ENCODE measurements around the gene KIF17. TPM values are rescaled to one million over a fixed set of nuclear protein-coding genes. Genes with fewer than 3 reads are reported as not detected.

Gene KIF17
- total RNA-seq, 2 donors from 2014 or later: 3.2 to 4.0 TPM

- DNase-seq: no peak
- ATAC-seq: no peak
- intact Hi-C loops (cut with DNase I): no loop called here
Observed at GRCh38 chr1:20672265-20672632, 45.6 kb downstream of the KIF17 start.

- intact Hi-C loops (cut with DNase I): no loop called here
- ATAC-seq: no peak
- DNase-seq: no peak
Observed at GRCh38 chr1:20670936-20671335, 46.9 kb downstream of the KIF17 start.

GRCh38 chr1:20668581-20668980 lies 49.2 kb downstream of the KIF17 start:
- DNase-seq (no peak), ATAC-seq (no peak)
- intact Hi-C loops (cut with DNase I): no loop called here

GRCh38 chr1:20666804-20667203 lies 51.0 kb downstream of the KIF17 start:
- no peak for ATAC-seq
- DNase-seq: no peak
- intact Hi-C loops (cut with DNase I): no loop called here

- no peak for ATAC-seq
Observed at GRCh38 chr1:20666146-20666545, 51.7 kb downstream of the KIF17 start.

GRCh38 chr1:20665726-20666125 lies 52.1 kb downstream of the KIF17 start:
- intact Hi-C loops (cut with DNase I): no loop called here
- no peak for DNase-seq
- no peak for ATAC-seq

More at GRCh38 chr1:20666146-20666545, 51.7 kb downstream of the KIF17 start:
- DNase-seq: peak; percentile 40
- intact Hi-C loops (cut with DNase I): no loop called here

- ATAC-seq (no peak), DNase-seq (no peak)
- intact Hi-C loops (cut with DNase I): no loop called here
Observed at GRCh38 chr1:20663969-20664715, 53.7 kb downstream of the KIF17 start.

GRCh38 chr1:20663365-20663764 lies 54.4 kb downstream of the KIF17 start:
- intact Hi-C loops (cut with DNase I): no loop called here
- DNase-seq (no peak), ATAC-seq (no peak)

GRCh38 chr1:20662110-20662475 lies 55.7 kb downstream of the KIF17 start:
- intact Hi-C loops (cut with DNase I): no loop called here

GRCh38 chr1:20661207-20662109 lies 56.3 kb downstream of the KIF17 start, which contains the start of gene DDOST:
DDOST (minus strand) TSS chr1:20661369; CDS start chr1:20661350, 19 bp downstream.
- intact Hi-C loops (cut with DNase I): no loop called here
- DNase-seq (peak; percentile 98), ATAC-seq (peak; percentile 97 to 98)

More at GRCh38 chr1:20662110-20662475, 55.7 kb downstream of the KIF17 start:
- DNase-seq: no peak
- ATAC-seq: no peak

- no peak for ATAC-seq
Observed at GRCh38 chr1:20660847-20661206, 57.0 kb downstream of the KIF17 start.

GRCh38 chr1:20660363-20660762 lies 57.4 kb downstream of the KIF17 start:
- ATAC-seq: no peak
- no peak for DNase-seq
- intact Hi-C loops (cut with DNase I): no loop called here

More at GRCh38 chr1:20660847-20661206, 57.0 kb downstream of the KIF17 start:
- intact Hi-C loops (cut with DNase I): no loop called here
- DNase-seq: no peak

- intact Hi-C loops (cut with DNase I): no loop called here
- ATAC-seq (no peak), DNase-seq (no peak)
Observed at GRCh38 chr1:20658166-20658915, 59.5 kb downstream of the KIF17 start.

- no peak for ATAC-seq
- intact Hi-C loops (cut with DNase I): no loop called here
Observed at GRCh38 chr1:20657024-20657423, 60.8 kb downstream of the KIF17 start.

GRCh38 chr1:20654104-20654690 lies 63.6 kb downstream of the KIF17 start:
- DNase-seq (peak; percentile 34), ATAC-seq (no peak)
- intact Hi-C loops (cut with DNase I): no loop called here

More at GRCh38 chr1:20657024-20657423, 60.8 kb downstream of the KIF17 start:
- no peak for DNase-seq

GRCh38 chr1:20652300-20652699 lies 65.5 kb downstream of the KIF17 start:
- DNase-seq (no peak), ATAC-seq (no peak)
- intact Hi-C loops (cut with DNase I): no loop called here

GRCh38 chr1:20648946-20649345 lies 68.9 kb downstream of the KIF17 start:
- ATAC-seq (no peak), DNase-seq (no peak)
- intact Hi-C loops (cut with DNase I): no loop called here

- ATAC-seq (no peak), DNase-seq (no peak)
- intact Hi-C loops (cut with DNase I): no loop called here
Observed at GRCh38 chr1:20648438-20648837, 69.4 kb downstream of the KIF17 start.

GRCh38 chr1:20645414-20645813 lies 72.4 kb downstream of the KIF17 start:
- ATAC-seq: no peak
- intact Hi-C loops (cut with DNase I): no loop called here
- DNase-seq: no peak
